GM12878 (cell line): ENCODE measurements around the gene ZKSCAN2. TPM values are rescaled to one million over a fixed set of nuclear protein-coding genes. Genes with fewer than 3 reads are reported as not detected.

Experiments
- ATAC-seq: fragments of 200-7000 bp; cut with Tn5 transposase; 3 replicates; pipeline ENCODE4 v1.9.1; 2020; ENCODE audit warnings: mild to moderate bottlenecking, moderate library complexity
- BruUV-seq: library from RNA; stranded (reverse); fragments of 400-500 nt; replicated peaks from 2 replicates; lab custom pipeline; 2021; lab: Mats Ljungman, UMichigan
- CTCF ChIA-PET: fragments of 300-600 bp; sonication (Branson Sonifier 250); formaldehyde crosslinking; extraction: SDS; loops from one replicate; lab custom pipeline; 2021; ENCODE audit warnings: inconsistent platforms; lab: Yijun Ruan, JAX
- POLR2A ChIA-PET: fragments of 350-600 bp; formaldehyde crosslinking; extraction: SDS; loops from one replicate; lab custom pipeline; 2021; ENCODE audit warnings: inconsistent platforms; lab: Charles Lee
- RAD21 ChIA-PET: fragments of 300-600 bp; sonication (Branson Sonifier 250); formaldehyde crosslinking; loops from one replicate; lab custom pipeline; 2023; ENCODE audit warnings: antibody characterized with exemption; ENCODE audit not compliant: unreplicated experiment; lab: Charles Lee
- SMC1A ChIA-PET: fragments of 300-600 bp; sonication (Branson Sonifier 250); formaldehyde crosslinking; loops from one replicate; lab custom pipeline; 2023; ENCODE audit not compliant: unreplicated experiment, uncharacterized antibody; lab: Charles Lee
- DNase-seq: peaks from one replicate; pipeline ENCODE4 v3.0.0-alpha.2; 2011; ENCODE audit warnings: low read depth, low spot score
- FAIRE-seq: peaks from 3 replicates; lab custom pipeline; 2011; peaks lifted over from hg19 to GRCh38; lab: Jason Lieb, UNC
- H2AFZ ChIP-seq: 2 replicates; pipeline ENCODE4 v1.6.0; 2011; ENCODE audit warnings: low read depth, low read length, control low read depth; ENCODE audit not compliant: control insufficient read depth
- H3K27ac ChIP-seq: 2 replicates; pipeline ENCODE4 v1.5.1; 2011; ENCODE audit warnings: control low read depth; ENCODE audit not compliant: control insufficient read depth, insufficient read depth
- H3K27me3 ChIP-seq, 2 experiments: replicated peaks in 1 of 2; 2 replicates each; pipeline versions ENCODE4 v1.6.0 to v1.6.1; 2011; ENCODE audit warnings: low read length in 1 of 2; ENCODE audit not compliant: control insufficient read depth in 2 of 2, insufficient read depth in 2 of 2
- H3K36me3 ChIP-seq, 2 experiments: 2 replicates each; pipeline ENCODE4 v1.5.1; 2011; ENCODE audit warnings: low read length in 1 of 2; ENCODE audit not compliant: control insufficient read depth in 2 of 2, insufficient read depth in 2 of 2
- H3K4me1 ChIP-seq: 2 replicates; pipeline ENCODE4 v1.6.1; 2011; ENCODE audit warnings: mild to moderate bottlenecking, low read length, moderate library complexity, mixed read lengths; ENCODE audit not compliant: control insufficient read depth, insufficient read depth
- H3K4me2 ChIP-seq: 2 replicates; pipeline ENCODE4 v1.6.0; 2011; ENCODE audit warnings: control low read depth; ENCODE audit not compliant: control insufficient read depth, insufficient read depth
- H3K4me3 ChIP-seq: fragments of 200-600 bp; sonication (generic); 2 replicates; pipeline ENCODE4 v1.5.1; 2016
- H3K79me2 ChIP-seq: 2 replicates; pipeline ENCODE4 v1.6.0; 2011; ENCODE audit warnings: low read length; ENCODE audit not compliant: control insufficient read depth, insufficient read depth
- H3K9ac ChIP-seq: 2 replicates; pipeline ENCODE4 v1.8.0; 2011; ENCODE audit warnings: low read length, control low read depth, mixed read lengths; ENCODE audit not compliant: control insufficient read depth, insufficient read depth
- H3K9me3 ChIP-seq: replicated peaks from 3 replicates; pipeline ENCODE4 v1.5.1; 2011; ENCODE audit warnings: mild to moderate bottlenecking, low read length; ENCODE audit not compliant: control insufficient read depth, insufficient read depth
- H4K20me1 ChIP-seq: 2 replicates; pipeline ENCODE4 v1.6.0; 2011; ENCODE audit not compliant: control insufficient read depth, insufficient read depth
- ASH2L ChIP-seq: fragments of 300-600, 200-600 bp; sonication (generic); IDR thresholded peaks from 2 replicates; pipeline ENCODE4 v1.6.1; 2017; ENCODE audit warnings: low read depth, mild to moderate bottlenecking, borderline replicate concordance
- CHD4 ChIP-seq: fragments of 200-600 bp; sonication (generic); IDR thresholded peaks from 2 replicates; pipeline ENCODE4 v1.6.1; 2016; ENCODE audit warnings: mild to moderate bottlenecking
- KLF5 ChIP-seq: fragments of 450-650 bp; IDR thresholded peaks from 2 replicates; pipeline ENCODE4 v1.6.1; 2014; ENCODE audit warnings: mild to moderate bottlenecking; ENCODE audit not compliant: partially characterized antibody
- LARP7 ChIP-seq: fragments of 450-650 bp; IDR thresholded peaks from 2 replicates; pipeline ENCODE4 v1.6.1; 2017; ENCODE audit warnings: mild to moderate bottlenecking
- MEF2A ChIP-seq: IDR thresholded peaks from 2 replicates; pipeline ENCODE4 v1.6.1; 2011; ENCODE audit warnings: low read depth, mild to moderate bottlenecking, low read length, moderate library complexity; ENCODE audit not compliant: insufficient read depth
- NBN ChIP-seq: fragments of 450-650 bp; IDR thresholded peaks from 2 replicates; pipeline ENCODE4 v1.6.1; 2016
- SIN3A ChIP-seq: IDR thresholded peaks from 2 replicates; pipeline ENCODE4 v1.6.1; 2012; ENCODE audit warnings: low read depth, low read length, improper control_type of control experiment
- SKIL ChIP-seq: fragments of 450-650 bp; IDR thresholded peaks from 2 replicates; pipeline ENCODE4 v1.6.1; 2017; ENCODE audit warnings: mild to moderate bottlenecking, low read depth, inconsistent platforms; ENCODE audit not compliant: poor library complexity, severe bottlenecking
- SMAD5 ChIP-seq: IDR thresholded peaks from 2 replicates; pipeline ENCODE4 v1.6.1; 2016; ENCODE audit warnings: antibody characterized with exemption, low read depth
- SRF ChIP-seq, 2 experiments: IDR thresholded peaks; 2 replicates each; pipeline ENCODE4 v1.6.1; 2011; ENCODE audit warnings: low read depth in 2 of 2, low read length in 2 of 2, mild to moderate bottlenecking in 1 of 2, moderate library complexity in 1 of 2
- TARDBP ChIP-seq: IDR thresholded peaks from 2 replicates; pipeline ENCODE4 v1.6.1; 2016; ENCODE audit warnings: borderline replicate concordance
- USF1 ChIP-seq: IDR thresholded peaks from 2 replicates; pipeline ENCODE4 v1.6.1; 2011; ENCODE audit warnings: borderline replicate concordance, low read depth, mild to moderate bottlenecking, moderate library complexity, mixed read lengths, low read length; ENCODE audit not compliant: insufficient read depth; ENCODE audit errors: extremely low read length
- WRNIP1 ChIP-seq: IDR thresholded peaks from 2 replicates; pipeline ENCODE4 v1.6.1; 2011; ENCODE audit warnings: low read depth, low read length, improper control_type of control experiment, borderline replicate concordance
- ZNF207 ChIP-seq: fragments of 450-650 bp; IDR thresholded peaks from 2 replicates; pipeline ENCODE4 v1.6.1; 2014; ENCODE audit warnings: antibody characterized with exemption, mild to moderate bottlenecking, borderline replicate concordance
- ZNF384 ChIP-seq: IDR thresholded peaks from 2 replicates; pipeline ENCODE4 v1.6.1; 2012; ENCODE audit warnings: low read depth, mild to moderate bottlenecking, low read length, improper control_type of control experiment, borderline replicate concordance
- WGBS: methylation state at CpG from one replicate; pipeline ENCODE4 v1.1.6; 2016; ENCODE audit warnings: low lambda C conversion rate; ENCODE audit not compliant: insufficient replicate concordance, insufficient coverage; ENCODE audit errors: missing lambda C conversion rate; 5-methylcytosine and 5-hydroxymethylcytosine counted together
- in situ Hi-C: fragments of 300-500 bp; cut with MboI; formaldehyde crosslinking; loops from 9 replicates; pipeline ENCODE4 v1.14.3; 2018; ENCODE audit warnings: mixed read lengths
- intact Hi-C: fragments of 100-400 bp; cut with micrococcal nuclease; formaldehyde crosslinking; loops from one replicate; pipeline ENCODE4 v1.14.2; 2022; ENCODE audit not compliant: unreplicated experiment
- polyA plus RNA-seq, 11 experiments: library from polyadenylated mRNA; depleted of rRNA in 4 of 11; unstranded in 6 of 11; stranded (reverse) in 5 of 11; fragments of >200 nt; fragmentation: Nextera tagmentation in 4 of 11; fragmentation: Illumina TruSeq in 1 of 11; extraction: Ambion mirVana in 4 of 11; extraction: Trizol in 1 of 11; gene quantifications; 1 replicate in 1 of 11; 2 replicates in 10 of 11; pipeline versions ENCODE4 v1.2.1 to v1.2.3, GENCODE V29; 2011 to 2016; ENCODE audit warnings: inconsistent platforms in 2 of 11, missing spikeins in 2 of 11, low read depth in 1 of 11
- total RNA-seq, 4 experiments: library from RNA; depleted of rRNA in 3 of 4; stranded (reverse); fragments of >200 nt in 3 of 4; fragmentation: Illumina TruSeq in 1 of 4; extraction: Trizol in 1 of 4; gene quantifications; 2 replicates each; pipeline versions ENCODE4 v1.2.1 to v1.2.3, GENCODE V29; 2013 to 2021
- TF ChIP-seq, protein P1 (sequence below): fragments of 450-650 bp; IDR thresholded peaks from 2 replicates; pipeline ENCODE4 v1.6.1; 2018; ENCODE audit warnings: borderline replicate concordance, mild to moderate bottlenecking; ENCODE audit not compliant: partially characterized antibody

ZKSCAN2 gene
- total and polyA plus RNA-seq, 10 of the 15 experiments (the other 5 are each of a cell fraction or from before 2014, with no cell fraction given): 0.75 to 6.6 (median 2.9) TPM

GRCh38 chr16:25279491-25279890 is 21.8 kb upstream of the ZKSCAN2 start:
- no peaks in the 10 kb centered on the region for H4K20me1 ChIP-seq
- ChIA-PET CTCF (interaction anchor here (2.2 kb wide), 1 partner anchor 9 kb away, joined by 5 read pairs; no protein-coding TSS in a partner anchor), POLR2A (no interaction called here), SMC1A (no interaction called here), RAD21 (no interaction called here)
- H3K9me3 ChIP-seq: no peaks in the 10 kb centered on the region
- intact Hi-C loops: no loop called here
- no peaks in the 10 kb centered on the region for H3K27me3 ChIP-seq
- H2AFZ ChIP-seq: no peak overlapping the region
- no peak overlapping the region for H3K27ac ChIP-seq
- no peak overlapping the region for H3K9ac ChIP-seq
- no peaks in the 10 kb centered on the region for H3K79me2 ChIP-seq
- no peaks in the 10 kb centered on the region for H3K36me3 ChIP-seq
- no peak for ATAC-seq
- H3K4me3 ChIP-seq: no peak overlapping the region
- 69% methylated on average over 7 of the region's 7 CpGs for WGBS
- BruUV-seq: no TSS peak
- no peak overlapping the region for H3K4me2 ChIP-seq
- no peaks in the 10 kb centered on the region for H3K4me1 ChIP-seq
- in situ Hi-C loops: loop anchor here (10.0 kb wide), 2 partner anchors 435 to 1825 kb away; no protein-coding TSS in a partner anchor
- no peak for DNase-seq
- no peak for FAIRE-seq
- TF ChIP-seq LARP7 (no peak), CHD4 (no peak), WRNIP1 (no peak), SMAD5 (no peak), KLF5 (no peak), ASH2L (no peak), SRF (IDR thresholded peaks at IDR 0.05; ENCODE audit: low read depth in 2 of 2, low read length in 2 of 2) (no peak), SIN3A (no peak), MEF2A (no peak), NBN (no peak), ZNF207 (no peak), TARDBP (no peak), SKIL (no peak), USF1 (no peak), ZNF384 (no peak)
- TF ChIP-seq, protein P1, sequence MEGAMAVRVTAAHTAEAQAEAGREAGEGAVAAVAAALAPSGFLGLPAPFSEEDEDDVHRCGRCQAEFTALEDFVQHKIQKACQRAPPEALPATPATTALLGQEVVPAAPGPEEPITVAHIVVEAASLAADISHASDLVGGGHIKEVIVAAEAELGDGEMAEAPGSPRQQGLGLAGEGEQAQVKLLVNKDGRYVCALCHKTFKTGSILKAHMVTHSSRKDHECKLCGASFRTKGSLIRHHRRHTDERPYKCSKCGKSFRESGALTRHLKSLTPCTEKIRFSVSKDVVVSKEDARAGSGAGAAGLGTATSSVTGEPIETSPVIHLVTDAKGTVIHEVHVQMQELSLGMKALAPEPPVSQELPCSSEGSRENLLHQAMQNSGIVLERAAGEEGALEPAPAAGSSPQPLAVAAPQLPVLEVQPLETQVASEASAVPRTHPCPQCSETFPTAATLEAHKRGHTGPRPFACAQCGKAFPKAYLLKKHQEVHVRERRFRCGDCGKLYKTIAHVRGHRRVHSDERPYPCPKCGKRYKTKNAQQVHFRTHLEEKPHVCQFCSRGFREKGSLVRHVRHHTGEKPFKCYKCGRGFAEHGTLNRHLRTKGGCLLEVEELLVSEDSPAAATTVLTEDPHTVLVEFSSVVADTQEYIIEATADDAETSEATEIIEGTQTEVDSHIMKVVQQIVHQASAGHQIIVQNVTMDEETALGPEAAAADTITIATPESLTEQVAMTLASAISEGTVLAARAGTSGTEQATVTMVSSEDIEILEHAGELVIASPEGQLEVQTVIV: no peak
